HG03175 (cell line): ENCODE measurements around the gene ZNF284.
A peak's percentile ranks its signal among the peaks of the same experiment; 100 is the strongest.
"Not testable (repeated sequence)": the region's sequence is repeated elsewhere in the genome, so short reads cannot be mapped to it uniquely, and the experiment has no call there.

Source experiments
- ATAC-seq: cut with Tn5 transposase; IDR thresholded peaks from one replicate; pipeline ENCODE4 v1.9.1; 2021; ENCODE audit warnings: mild to moderate bottlenecking, moderate library complexity; ENCODE audit not compliant: unreplicated experiment

The ZNF284 gene

GRCh38 chr19:44109458-44109857 is 37.5 kb downstream of the ZNF284 start:
- no peak for ATAC-seq

- ATAC-seq: no peak
Observed at GRCh38 chr19:44111910-44112463, 40.0 kb downstream of the ZNF284 start.

- no peak for ATAC-seq
Observed at GRCh38 chr19:44112802-44113137, 40.8 kb downstream of the ZNF284 start.

- ATAC-seq: peak; percentile 90
Observed at GRCh38 chr19:44113138-44113783, 41.3 kb downstream of the ZNF284 start, which contains the start of gene ZNF225. ZNF225 (plus strand) TSS chr19:44113399; CDS start chr19:44115828, 2,429 bp downstream.

- ATAC-seq: peak; percentile 26
Observed at GRCh38 chr19:44113784-44114390, 41.9 kb downstream of the ZNF284 start.

GRCh38 chr19:44121162-44121561 is 49.2 kb downstream of the ZNF284 start:
- not testable (repeated sequence) for ATAC-seq

- ATAC-seq: no peak
Observed at GRCh38 chr19:44131955-44132354, 60.0 kb downstream of the ZNF284 start.
